MCF 10A (cell line): ENCODE results near the gene INAVA. TPM values are rescaled to one million over a fixed set of nuclear protein-coding genes. Genes with fewer than 3 reads are reported as not detected.
"Not testable (repeated sequence)": the region's sequence is repeated elsewhere in the genome, so short reads cannot be mapped to it uniquely, and the experiment has no call there.

Source experiments
- BruUV-seq: library from RNA; stranded (reverse); fragments of 400-500 nt; replicated peaks from 2 replicates; lab custom pipeline; 2021; lab: Mats Ljungman, UMichigan
- CTCF ChIA-PET: fragments of 300-600 bp; sonication (Branson Sonifier 250); formaldehyde crosslinking; extraction: SDS; loops from one replicate; lab custom pipeline; 2021; ENCODE audit warnings: antibody characterized with exemption, inconsistent platforms; lab: Yijun Ruan, JAX
- POLR2A ChIA-PET: fragments of 300-600, 350-650 bp; sonication (Branson Sonifier 250); formaldehyde crosslinking; extraction: SDS; loops from one replicate; lab custom pipeline; 2020; ENCODE audit warnings: antibody characterized with exemption, inconsistent platforms; lab: Yijun Ruan, JAX
- DNase-seq: peaks from one replicate; pipeline ENCODE4 v3.0.0-alpha.2; 2018; ENCODE audit not compliant: unreplicated experiment
- H3K27ac Mint-ChIP-seq: one replicate; pipeline ENCODE4 v1.8.0; 2022; ENCODE audit warnings: mild to moderate bottlenecking, low read depth, mixed read lengths; ENCODE audit not compliant: unreplicated experiment
- H3K27me3 Mint-ChIP-seq: one replicate; pipeline ENCODE4 v1.8.0; 2022; ENCODE audit warnings: mixed read lengths; ENCODE audit not compliant: insufficient read depth, unreplicated experiment
- H3K36me3 Mint-ChIP-seq: one replicate; pipeline ENCODE4 v1.8.0; 2022; ENCODE audit warnings: mild to moderate bottlenecking, moderate library complexity, mixed read lengths; ENCODE audit not compliant: insufficient read depth, unreplicated experiment
- H3K4me1 Mint-ChIP-seq: one replicate; pipeline ENCODE4 v1.8.0; 2022; ENCODE audit warnings: mixed read lengths; ENCODE audit not compliant: insufficient read depth, unreplicated experiment
- H3K4me3 Mint-ChIP-seq: one replicate; pipeline ENCODE4 v1.8.0; 2022; ENCODE audit warnings: mild to moderate bottlenecking, moderate library complexity, mixed read lengths; ENCODE audit not compliant: unreplicated experiment
- H3K9me3 Mint-ChIP-seq: one replicate; pipeline ENCODE4 v1.8.0; 2022; ENCODE audit warnings: mixed read lengths; ENCODE audit not compliant: unreplicated experiment
- CTCF ChIP-seq: fragments of 200-600 bp; IDR thresholded peaks from one replicate; pipeline ENCODE4 v1.8.0; 2022; ENCODE audit warnings: antibody characterized with exemption, mild to moderate bottlenecking; ENCODE audit not compliant: unreplicated experiment
- intact Hi-C: fragments of 100-400 bp; cut with micrococcal nuclease; formaldehyde crosslinking; loops from 2 replicates; pipeline ENCODE4 v1.14.1; 2022
- total RNA-seq: library from RNA; stranded (reverse); gene quantifications from 2 replicates; pipeline ENCODE4 v1.2.3, GENCODE V29; 2022

INAVA gene
- total RNA-seq, 1 experiment from 2014 or later, result 30.5 TPM

- CTCF ChIA-PET, result interaction anchor here (0.6 to 9.5 kb wide), 4 partner anchors 11 to 262 kb away, joined by 3 to 80 read pairs (median 4); no protein-coding TSS in a partner anchor
- no TSS peak for BruUV-seq
- POLR2A ChIA-PET, result interaction anchor here (0.6 kb wide), 1 partner anchor 60 kb away, joined by 4 read pairs; no protein-coding TSS in a partner anchor
Measured at GRCh38 chr1:200960948-200961340, 66.2 kb downstream of the INAVA start.

GRCh38 chr1:200962151-200962550, 67.5 kb downstream of the INAVA start:
- H3K9me3 Mint-ChIP-seq, H3K27ac Mint-ChIP-seq, intact Hi-C loops, BruUV-seq, H3K36me3 Mint-ChIP-seq, H3K27me3 Mint-ChIP-seq, DNase-seq, H3K4me3 Mint-ChIP-seq: not testable (repeated sequence)
- ChIA-PET CTCF (interaction anchor here (0.6 to 9.5 kb wide), 2 partner anchors 10 to 15 kb away, joined by 4 to 80 read pairs; no protein-coding TSS in a partner anchor), POLR2A (interaction anchor here (1.0 kb wide), 1 partner anchor 67 kb away, joined by 3 read pairs; the partner anchor contains the start of gene INAVA)
- H3K4me1 Mint-ChIP-seq, result peaks cover 12% of the 10 kb centered on the region

More at GRCh38 chr1:200960948-200961340, 66.2 kb downstream of the INAVA start:
- TF ChIP-seq CTCF, result no peak
- Mint-ChIP-seq H3K27ac (no peak overlapping the region), H3K4me1 (peaks cover 12% of the 10 kb centered on the region), H3K9me3 (no peaks in the 10 kb centered on the region), H3K27me3 (no peaks in the 10 kb centered on the region), H3K4me3 (no peak overlapping the region), H3K36me3 (no peaks in the 10 kb centered on the region)
- DNase-seq, result no peak
- intact Hi-C loops, result no loop called here

GRCh38 chr1:200962631-200963030, 67.9 kb downstream of the INAVA start:
- intact Hi-C loops, result no loop called here
- ChIA-PET CTCF (interaction anchor here (0.6 to 9.5 kb wide), 6 partner anchors 9 to 82 kb away, joined by 3 to 80 read pairs (median 4); no protein-coding TSS in a partner anchor), POLR2A (interaction anchor here (1.0 kb wide), 2 partner anchors 68 to 134 kb away, joined by 3 to 4 read pairs; partner anchors contain the start of gene INAVA)
- H3K36me3 Mint-ChIP-seq, result no peaks in the 10 kb centered on the region
- no peak for TF ChIP-seq CTCF
- H3K27me3 Mint-ChIP-seq, result no peaks in the 10 kb centered on the region
- no peak overlapping the region for H3K27ac Mint-ChIP-seq
- BruUV-seq, result no TSS peak
- H3K4me3 Mint-ChIP-seq, result no peak overlapping the region
- H3K9me3 Mint-ChIP-seq, result no peaks in the 10 kb centered on the region
- peaks cover 12% of the 10 kb centered on the region for H3K4me1 Mint-ChIP-seq
- DNase-seq, result no peak

GRCh38 chr1:200963076-200963475, 68.4 kb downstream of the INAVA start:
- DNase-seq, result peak; percentile 49
- H3K36me3 Mint-ChIP-seq, result no peaks in the 10 kb centered on the region
- no peak overlapping the region for H3K4me3 Mint-ChIP-seq
- no peak for TF ChIP-seq CTCF
- H3K4me1 Mint-ChIP-seq, result peaks cover 13% of the 10 kb centered on the region
- no peaks in the 10 kb centered on the region for H3K9me3 Mint-ChIP-seq
- BruUV-seq, result no TSS peak
- H3K27me3 Mint-ChIP-seq, result no peaks in the 10 kb centered on the region
- POLR2A ChIA-PET, result interaction anchor here (1.0 kb wide), 2 partner anchors 68 to 133 kb away, joined by 3 to 4 read pairs; partner anchors contain the start of gene INAVA
- intact Hi-C loops, result no loop called here
- CTCF ChIA-PET, result interaction anchor here (0.6 to 9.5 kb wide), 5 partner anchors 9 to 82 kb away, joined by 3 to 80 read pairs (median 5); no protein-coding TSS in a partner anchor
- no peak overlapping the region for H3K27ac Mint-ChIP-seq

GRCh38 chr1:200963888-200964287, 69.2 kb downstream of the INAVA start:
- intact Hi-C loops, H3K4me3 Mint-ChIP-seq, BruUV-seq, H3K9me3 Mint-ChIP-seq, H3K27me3 Mint-ChIP-seq, H3K27ac Mint-ChIP-seq, H3K36me3 Mint-ChIP-seq, DNase-seq: not testable (repeated sequence)
- peaks cover 20% of the 10 kb centered on the region for H3K4me1 Mint-ChIP-seq
- POLR2A ChIA-PET, result interaction anchor here (0.7 to 1.0 kb wide), 2 partner anchors 132 to 407 kb away, joined by 4 read pairs; no protein-coding TSS in a partner anchor
- CTCF ChIA-PET, result interaction anchor here (1.0 to 9.5 kb wide), 4 partner anchors 8 to 48 kb away, joined by 3 to 80 read pairs (median 5); no protein-coding TSS in a partner anchor
